WI38 (cell line): ENCODE results near the gene HIKESHI.
"Not testable (repeated sequence)": the region's sequence is repeated elsewhere in the genome, so short reads cannot be mapped to it uniquely, and the experiment has no call there.

Experiments
- H3K4me3 ChIP-seq: 2 replicates; pipeline ENCODE4 v1.5.1; 2011; ENCODE audit warnings: low read depth, mild to moderate bottlenecking, control low read depth, low read length
- CTCF ChIP-seq: IDR thresholded peaks from 2 replicates; pipeline ENCODE4 v1.5.1; 2012; ENCODE audit warnings: low read depth, mild to moderate bottlenecking, control low read depth, low read length

HIKESHI gene

GRCh38 chr11:86341382-86341781 lies 39.3 kb downstream of the HIKESHI start:
- no peak overlapping the region for H3K4me3 ChIP-seq
- no peak for TF ChIP-seq CTCF

GRCh38 chr11:86346513-86346912 lies 44.5 kb downstream of the HIKESHI start:
- no peak for TF ChIP-seq CTCF
- H3K4me3 ChIP-seq = no peak overlapping the region

GRCh38 chr11:86355256-86355655 lies 53.2 kb downstream of the HIKESHI start:
- H3K4me3 ChIP-seq = no peak overlapping the region

GRCh38 chr11:86357412-86357811 lies 55.4 kb downstream of the HIKESHI start:
- not testable (repeated sequence) for H3K4me3 ChIP-seq

More at GRCh38 chr11:86355256-86355655, 53.2 kb downstream of the HIKESHI start:
- TF ChIP-seq CTCF = no peak

- no peak for TF ChIP-seq CTCF
- no peak overlapping the region for H3K4me3 ChIP-seq
Observed at GRCh38 chr11:86358720-86359119, 56.7 kb downstream of the HIKESHI start.

GRCh38 chr11:86360775-86361395 lies 58.8 kb downstream of the HIKESHI start:
- H3K4me3 ChIP-seq = no peak overlapping the region
- TF ChIP-seq CTCF = peak; percentile 35; the same call in 1 of the 2 replicates

GRCh38 chr11:86363424-86363823 lies 61.4 kb downstream of the HIKESHI start:
- no peak overlapping the region for H3K4me3 ChIP-seq
- TF ChIP-seq CTCF = no peak

GRCh38 chr11:86365546-86365945 lies 63.5 kb downstream of the HIKESHI start:
- no peak for TF ChIP-seq CTCF
- H3K4me3 ChIP-seq = no peak overlapping the region
